HEK293 (cell line): ENCODE measurements around the gene NFIC.

ENCODE experiments used
- CTCF ChIA-PET: fragments of 350-600 bp; formaldehyde crosslinking; extraction: SDS; loops from one replicate; lab custom pipeline; 2021; ENCODE audit warnings: antibody characterized with exemption; lab: Yijun Ruan, JAX
- POLR2A ChIA-PET: fragments of 300-600 bp; formaldehyde crosslinking; extraction: SDS; loops from one replicate; lab custom pipeline; 2020; ENCODE audit warnings: antibody characterized with exemption, inconsistent platforms; lab: Yijun Ruan, JAX
- H3K27ac ChIP-seq: fragments of 200-500 bp; sonication (Bioruptor generic); 2 replicates; pipeline ENCODE4 v1.5.1; 2014; ENCODE audit warnings: low read depth, low read length, control low read depth, inconsistent platforms; ENCODE audit errors: extremely low read depth
- H3K36me3 ChIP-seq, 2 experiments: fragments of 200-500 bp in 1 of 2; sonication (Bioruptor generic) in 1 of 2; 1 replicate in 1 of 2; 2 replicates in 1 of 2; pipeline ENCODE4 v1.5.1; 2014 to 2017; ENCODE audit warnings: inconsistent platforms in 2 of 2, low read length in 2 of 2; ENCODE audit not compliant: control insufficient read depth in 2 of 2, insufficient read depth in 1 of 2
- H3K4me1 ChIP-seq: fragments of 200-500 bp; sonication (Bioruptor generic); 2 replicates; pipeline ENCODE4 v1.5.1; 2014; ENCODE audit warnings: mild to moderate bottlenecking, low read length, inconsistent platforms; ENCODE audit not compliant: control insufficient read depth, insufficient read depth
- H3K4me3 ChIP-seq: 2 replicates; pipeline ENCODE4 v1.5.1; 2011; ENCODE audit warnings: low read depth, mild to moderate bottlenecking, control low read depth, low read length, moderate library complexity
- H3K9me3 ChIP-seq: fragments of 200-500 bp; sonication (Bioruptor generic); 2 replicates; pipeline ENCODE4 v1.5.1; 2014; ENCODE audit warnings: low read depth, low read length, inconsistent platforms; ENCODE audit not compliant: control insufficient read depth, insufficient read depth
- GLIS1 ChIP-seq: fragments of 450-650 bp; formaldehyde crosslinking; IDR thresholded peaks from 2 replicates; pipeline ENCODE4 v1.5.1; 2016; ENCODE audit warnings: missing biosample characterization, missing genetic modification characterization
- HOXA7 ChIP-seq: sonication (generic); formaldehyde crosslinking; IDR thresholded peaks from 2 replicates; pipeline ENCODE4 v1.8.1; 2022; ENCODE audit warnings: missing genetic modification reagents, borderline replicate concordance
- KLF7 ChIP-seq: fragments of 450-650 bp; formaldehyde crosslinking; IDR thresholded peaks from 2 replicates; pipeline ENCODE4 v1.5.1; 2016; ENCODE audit warnings: missing biosample characterization, missing genetic modification characterization, borderline replicate concordance
- WT1 ChIP-seq: fragments of 450-650 bp; formaldehyde crosslinking; IDR thresholded peaks from 2 replicates; pipeline ENCODE4 v1.5.1; 2016; ENCODE audit warnings: missing biosample characterization, missing genetic modification characterization
- ZBTB21 ChIP-seq: fragments of 450-650 bp; formaldehyde crosslinking; IDR thresholded peaks from 2 replicates; pipeline ENCODE4 v1.5.1; 2017; ENCODE audit warnings: missing biosample characterization, missing genetic modification characterization
- ZBTB48 ChIP-seq: fragments of 450-650 bp; formaldehyde crosslinking; IDR thresholded peaks from 2 replicates; pipeline ENCODE4 v1.5.1; 2016; ENCODE audit warnings: missing biosample characterization, missing genetic modification characterization
- ZFP41 ChIP-seq: fragments of 450-650 bp; formaldehyde crosslinking; IDR thresholded peaks from 2 replicates; pipeline ENCODE4 v1.5.1; 2016; ENCODE audit warnings: missing biosample characterization, missing genetic modification characterization, borderline replicate concordance
- ZNF2 ChIP-seq: fragments of 450-650 bp; formaldehyde crosslinking; IDR thresholded peaks from 2 replicates; pipeline ENCODE4 v1.5.1; 2016; ENCODE audit warnings: missing biosample characterization, missing genetic modification characterization
- ZNF214 ChIP-seq: fragments of 450-650 bp; formaldehyde crosslinking; IDR thresholded peaks from 2 replicates; pipeline ENCODE4 v1.5.1; 2017; ENCODE audit warnings: missing biosample characterization, mild to moderate bottlenecking, missing genetic modification characterization, borderline replicate concordance
- ZNF335 ChIP-seq: fragments of 450-650 bp; formaldehyde crosslinking; conservative IDR thresholded peaks from 2 replicates; pipeline ENCODE4 v1.5.1; 2016; ENCODE audit warnings: missing biosample characterization, missing genetic modification characterization
- ZNF341 ChIP-seq: fragments of 450-650 bp; formaldehyde crosslinking; IDR thresholded peaks from 2 replicates; pipeline ENCODE4; 2016; ENCODE audit warnings: low read depth, missing biosample characterization, missing genetic modification characterization
- ZNF37A ChIP-seq: fragments of 450-650 bp; IDR thresholded peaks from 2 replicates; pipeline ENCODE4 v1.5.1; 2018; ENCODE audit warnings: missing biosample characterization, missing genetic modification characterization
- ZNF501 ChIP-seq: fragments of 450-650 bp; formaldehyde crosslinking; IDR thresholded peaks from 2 replicates; pipeline ENCODE4 v1.5.1; 2016; ENCODE audit warnings: missing biosample characterization, missing genetic modification characterization
- ZNF529 ChIP-seq: fragments of 450-650 bp; formaldehyde crosslinking; IDR thresholded peaks from 2 replicates; pipeline ENCODE4 v1.5.1; 2017; ENCODE audit warnings: missing genetic modification characterization, missing biosample characterization; ENCODE audit not compliant: insufficient replicate concordance
- ZNF571 ChIP-seq: fragments of 450-650 bp; formaldehyde crosslinking; IDR thresholded peaks from 2 replicates; pipeline ENCODE4 v1.5.0; 2017; ENCODE audit warnings: missing biosample characterization, missing genetic modification characterization
- ZNF600 ChIP-seq: fragments of 450-650 bp; formaldehyde crosslinking; IDR thresholded peaks from 2 replicates; pipeline ENCODE4 v1.5.1; 2016; ENCODE audit warnings: missing biosample characterization, missing genetic modification characterization
- TF ChIP-seq, protein P1 (sequence below): fragments of 450-650 bp; formaldehyde crosslinking; IDR thresholded peaks from 2 replicates; pipeline ENCODE4 v1.5.1; 2017; ENCODE audit warnings: missing biosample characterization, missing genetic modification characterization
- TF ChIP-seq, protein P2 (sequence below): fragments of 450-650 bp; formaldehyde crosslinking; IDR thresholded peaks from 2 replicates; pipeline ENCODE4 v1.5.1; 2016; ENCODE audit warnings: missing biosample characterization, missing genetic modification characterization
- TF ChIP-seq, protein P3 (sequence below): fragments of 450-650 bp; formaldehyde crosslinking; IDR thresholded peaks from 2 replicates; pipeline ENCODE4 v1.5.1; 2016; ENCODE audit warnings: missing biosample characterization, missing genetic modification characterization, borderline replicate concordance
- TF ChIP-seq, protein P4 (sequence below): fragments of 450-650 bp; formaldehyde crosslinking; optimal IDR thresholded peaks from 2 replicates; pipeline ENCODE3; 2016; ENCODE audit warnings: missing biosample characterization, mild to moderate bottlenecking, missing genetic modification characterization
- TF ChIP-seq, protein P5 (sequence below): fragments of 450-650 bp; formaldehyde crosslinking; IDR thresholded peaks from 2 replicates; pipeline ENCODE4 v1.5.1; 2016; ENCODE audit warnings: missing biosample characterization, missing genetic modification characterization
- TF ChIP-seq, protein P6 (sequence below): fragments of 450-650 bp; formaldehyde crosslinking; IDR thresholded peaks from 2 replicates; pipeline ENCODE4 v1.5.1; 2016; ENCODE audit warnings: missing biosample characterization, missing genetic modification characterization

The NFIC gene

DNA sequence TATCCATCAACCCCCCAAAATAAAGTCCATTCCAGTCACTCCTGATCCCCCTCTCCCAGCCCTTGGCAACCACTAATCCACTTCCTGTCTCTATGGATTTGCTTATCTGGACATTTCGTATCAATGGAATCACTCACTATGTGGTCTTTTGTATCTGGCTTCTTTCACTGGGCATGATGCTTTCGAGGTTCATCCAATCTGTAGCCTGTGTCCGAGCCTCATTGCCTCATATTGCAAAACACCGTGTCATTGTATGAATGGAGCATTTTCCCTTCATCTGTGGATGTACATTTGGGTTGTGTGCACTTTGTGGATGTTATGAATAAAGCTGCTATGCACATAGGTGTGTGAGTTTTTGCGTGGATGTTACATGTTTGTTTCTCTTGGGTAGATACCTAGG lies 138.4 kb downstream of the NFIC start:
- CTCF ChIA-PET, result interaction anchor here (0.6 to 1.3 kb wide), 2 partner anchors 13 to 21 kb away, joined by 5 to 6 read pairs; partner anchors contain the start of gene SMIM44
- peaks cover 3% of the 10 kb centered on the region for H3K4me1 ChIP-seq
- H3K4me3 ChIP-seq, result no peak overlapping the region
- no peak overlapping the region for H3K27ac ChIP-seq
- POLR2A ChIA-PET, result no interaction called here
- peaks cover 5 to 15% of the 10 kb centered on the region in 2 experiments; a peak in 2 of 3 replicates for H3K36me3 ChIP-seq
- no peaks in the 10 kb centered on the region for H3K9me3 ChIP-seq
- TF ChIP-seq ZFP41 (tag by site-specific recombination) (no peak), ZNF571 (tag by site-specific recombination) (no peak)

DNA sequence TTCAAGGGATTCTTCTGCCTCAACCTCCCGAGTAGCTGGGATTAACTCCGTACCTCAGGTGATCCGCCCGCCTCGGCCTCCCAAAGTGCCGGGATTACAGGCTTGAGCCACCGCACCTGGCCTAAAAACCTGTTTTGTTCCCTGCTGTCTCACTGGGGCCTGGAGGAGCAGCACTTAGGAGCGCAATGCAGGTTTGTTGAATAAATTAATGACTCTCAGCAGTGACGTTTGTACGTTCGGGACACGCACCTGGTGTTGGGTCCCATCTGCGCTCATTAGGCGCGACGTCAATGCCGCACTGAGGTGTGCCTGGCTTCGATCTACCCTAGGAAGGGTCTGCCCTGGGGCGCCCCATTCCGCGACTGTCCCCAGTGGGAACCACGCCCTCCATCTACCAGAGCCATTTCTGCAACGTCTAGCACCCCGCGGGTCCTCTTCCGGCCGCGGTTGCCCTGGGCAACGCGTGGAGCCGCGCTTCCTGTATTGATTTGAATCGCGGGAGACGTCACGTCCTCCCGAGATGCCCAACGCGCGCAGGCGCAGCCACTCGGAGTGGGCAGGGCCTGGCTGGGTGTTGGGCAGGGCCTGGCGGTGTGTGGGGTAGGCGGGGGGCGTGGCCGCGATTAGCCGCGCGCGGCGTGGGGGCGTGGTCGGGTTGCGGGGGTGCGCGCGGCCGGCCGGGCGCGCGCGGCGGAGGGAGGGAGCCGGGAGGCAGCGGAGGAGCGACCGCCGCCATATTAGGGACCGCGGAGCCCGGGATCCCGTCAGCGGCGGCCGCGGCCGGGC lies 139.4 kb downstream of the NFIC start, which contains the start of gene FZR1:
Gene FZR1, plus strand, starts transcription at position 714 of the 786 bp plus-strand sequence. CDS start 16,679 bp downstream, outside the sequence.
- Histone ChIP-seq H3K27ac (peak within 1 kb of the TSS; percentile 93), H3K9me3 (no peaks in the 10 kb centered on the region), H3K36me3 (peaks cover 10 to 26% of the 10 kb centered on the region in 2 experiments; a peak in 2 of 3 replicates), H3K4me3 (peak within 1 kb of the TSS; percentile 88), H3K4me1 (peaks cover 2% of the 10 kb centered on the region; the same call in 1 of the 2 replicates)
- CTCF ChIA-PET, result interaction anchor here (0.6 to 0.8 kb wide), 2 partner anchors 14 to 33 kb away, joined by 3 to 5 read pairs; no protein-coding TSS in a partner anchor
- POLR2A ChIA-PET, result no interaction called here
- peak; percentile 52; the same call in 1 of the 2 replicates for TF ChIP-seq ZNF600
- no peak for TF ChIP-seq ZNF341 (tag by site-specific recombination)
- TF ChIP-seq ZNF529 (tag by site-specific recombination), result no peak
- TF ChIP-seq, protein P1, sequence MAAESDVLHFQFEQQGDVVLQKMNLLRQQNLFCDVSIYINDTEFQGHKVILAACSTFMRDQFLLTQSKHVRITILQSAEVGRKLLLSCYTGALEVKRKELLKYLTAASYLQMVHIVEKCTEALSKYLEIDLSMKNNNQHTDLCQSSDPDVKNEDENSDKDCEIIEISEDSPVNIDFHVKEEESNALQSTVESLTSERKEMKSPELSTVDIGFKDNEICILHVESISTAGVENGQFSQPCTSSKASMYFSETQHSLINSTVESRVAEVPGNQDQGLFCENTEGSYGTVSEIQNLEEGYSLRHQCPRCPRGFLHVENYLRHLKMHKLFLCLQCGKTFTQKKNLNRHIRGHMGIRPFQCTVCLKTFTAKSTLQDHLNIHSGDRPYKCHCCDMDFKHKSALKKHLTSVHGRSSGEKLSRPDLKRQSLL (tag by site-specific recombination), result no peak
- TF ChIP-seq, protein P2, sequence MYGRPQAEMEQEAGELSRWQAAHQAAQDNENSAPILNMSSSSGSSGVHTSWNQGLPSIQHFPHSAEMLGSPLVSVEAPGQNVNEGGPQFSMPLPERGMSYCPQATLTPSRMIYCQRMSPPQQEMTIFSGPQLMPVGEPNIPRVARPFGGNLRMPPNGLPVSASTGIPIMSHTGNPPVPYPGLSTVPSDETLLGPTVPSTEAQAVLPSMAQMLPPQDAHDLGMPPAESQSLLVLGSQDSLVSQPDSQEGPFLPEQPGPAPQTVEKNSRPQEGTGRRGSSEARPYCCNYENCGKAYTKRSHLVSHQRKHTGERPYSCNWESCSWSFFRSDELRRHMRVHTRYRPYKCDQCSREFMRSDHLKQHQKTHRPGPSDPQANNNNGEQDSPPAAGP (tag by site-specific recombination), result peak; percentile 83
- TF ChIP-seq, protein P3, sequence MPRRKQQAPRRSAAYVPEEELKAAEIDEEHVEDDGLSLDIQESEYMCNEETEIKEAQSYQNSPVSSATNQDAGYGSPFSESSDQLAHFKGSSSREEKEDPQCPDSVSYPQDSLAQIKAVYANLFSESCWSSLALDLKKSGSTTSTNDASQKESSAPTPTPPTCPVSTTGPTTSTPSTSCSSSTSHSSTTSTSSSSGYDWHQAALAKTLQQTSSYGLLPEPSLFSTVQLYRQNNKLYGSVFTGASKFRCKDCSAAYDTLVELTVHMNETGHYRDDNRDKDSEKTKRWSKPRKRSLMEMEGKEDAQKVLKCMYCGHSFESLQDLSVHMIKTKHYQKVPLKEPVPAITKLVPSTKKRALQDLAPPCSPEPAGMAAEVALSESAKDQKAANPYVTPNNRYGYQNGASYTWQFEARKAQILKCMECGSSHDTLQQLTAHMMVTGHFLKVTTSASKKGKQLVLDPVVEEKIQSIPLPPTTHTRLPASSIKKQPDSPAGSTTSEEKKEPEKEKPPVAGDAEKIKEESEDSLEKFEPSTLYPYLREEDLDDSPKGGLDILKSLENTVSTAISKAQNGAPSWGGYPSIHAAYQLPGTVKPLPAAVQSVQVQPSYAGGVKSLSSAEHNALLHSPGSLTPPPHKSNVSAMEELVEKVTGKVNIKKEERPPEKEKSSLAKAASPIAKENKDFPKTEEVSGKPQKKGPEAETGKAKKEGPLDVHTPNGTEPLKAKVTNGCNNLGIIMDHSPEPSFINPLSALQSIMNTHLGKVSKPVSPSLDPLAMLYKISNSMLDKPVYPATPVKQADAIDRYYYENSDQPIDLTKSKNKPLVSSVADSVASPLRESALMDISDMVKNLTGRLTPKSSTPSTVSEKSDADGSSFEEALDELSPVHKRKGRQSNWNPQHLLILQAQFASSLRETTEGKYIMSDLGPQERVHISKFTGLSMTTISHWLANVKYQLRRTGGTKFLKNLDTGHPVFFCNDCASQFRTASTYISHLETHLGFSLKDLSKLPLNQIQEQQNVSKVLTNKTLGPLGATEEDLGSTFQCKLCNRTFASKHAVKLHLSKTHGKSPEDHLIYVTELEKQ (tag by site-specific recombination), result 0 out of 2 replicates have a peak, but pooled peaks have one; percentile 7
- TF ChIP-seq ZNF335 (tag by site-specific recombination), result peak; percentile 88
- TF ChIP-seq, protein P4, sequence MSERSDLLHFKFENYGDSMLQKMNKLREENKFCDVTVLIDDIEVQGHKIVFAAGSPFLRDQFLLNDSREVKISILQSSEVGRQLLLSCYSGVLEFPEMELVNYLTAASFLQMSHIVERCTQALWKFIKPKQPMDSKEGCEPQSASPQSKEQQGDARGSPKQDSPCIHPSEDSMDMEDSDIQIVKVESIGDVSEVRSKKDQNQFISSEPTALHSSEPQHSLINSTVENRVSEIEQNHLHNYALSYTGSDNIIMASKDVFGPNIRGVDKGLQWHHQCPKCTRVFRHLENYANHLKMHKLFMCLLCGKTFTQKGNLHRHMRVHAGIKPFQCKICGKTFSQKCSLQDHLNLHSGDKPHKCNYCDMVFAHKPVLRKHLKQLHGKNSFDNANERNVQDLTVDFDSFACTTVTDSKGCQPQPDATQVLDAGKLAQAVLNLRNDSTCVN (tag by site-specific recombination), result peak; percentile 66
- peak; percentile 91 for TF ChIP-seq KLF7
- 0 out of 2 replicates have a peak, but pooled peaks have one; percentile 54 for TF ChIP-seq ZNF501 (tag by site-specific recombination)
- TF ChIP-seq GLIS1 (tag by site-specific recombination), result peak; percentile 65
- no peak for TF ChIP-seq ZNF37A (tag by site-specific recombination)
- TF ChIP-seq ZBTB21 (tag by site-specific recombination), result peak; percentile 96
- no peak for TF ChIP-seq ZNF214 (tag by site-specific recombination)
- TF ChIP-seq, protein P5, sequence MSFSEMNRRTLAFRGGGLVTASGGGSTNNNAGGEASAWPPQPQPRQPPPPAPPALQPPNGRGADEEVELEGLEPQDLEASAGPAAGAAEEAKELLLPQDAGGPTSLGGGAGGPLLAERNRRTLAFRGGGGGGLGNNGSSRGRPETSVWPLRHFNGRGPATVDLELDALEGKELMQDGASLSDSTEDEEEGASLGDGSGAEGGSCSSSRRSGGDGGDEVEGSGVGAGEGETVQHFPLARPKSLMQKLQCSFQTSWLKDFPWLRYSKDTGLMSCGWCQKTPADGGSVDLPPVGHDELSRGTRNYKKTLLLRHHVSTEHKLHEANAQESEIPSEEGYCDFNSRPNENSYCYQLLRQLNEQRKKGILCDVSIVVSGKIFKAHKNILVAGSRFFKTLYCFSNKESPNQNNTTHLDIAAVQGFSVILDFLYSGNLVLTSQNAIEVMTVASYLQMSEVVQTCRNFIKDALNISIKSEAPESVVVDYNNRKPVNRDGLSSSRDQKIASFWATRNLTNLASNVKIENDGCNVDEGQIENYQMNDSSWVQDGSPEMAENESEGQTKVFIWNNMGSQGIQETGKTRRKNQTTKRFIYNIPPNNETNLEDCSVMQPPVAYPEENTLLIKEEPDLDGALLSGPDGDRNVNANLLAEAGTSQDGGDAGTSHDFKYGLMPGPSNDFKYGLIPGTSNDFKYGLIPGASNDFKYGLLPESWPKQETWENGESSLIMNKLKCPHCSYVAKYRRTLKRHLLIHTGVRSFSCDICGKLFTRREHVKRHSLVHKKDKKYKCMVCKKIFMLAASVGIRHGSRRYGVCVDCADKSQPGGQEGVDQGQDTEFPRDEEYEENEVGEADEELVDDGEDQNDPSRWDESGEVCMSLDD (tag by site-specific recombination), result peak; percentile 95
- TF ChIP-seq ZBTB48 (tag by site-specific recombination), result peak; percentile 88
- TF ChIP-seq HOXA7 (CRISPR knock-in tag), result no peak
- TF ChIP-seq, protein P6, sequence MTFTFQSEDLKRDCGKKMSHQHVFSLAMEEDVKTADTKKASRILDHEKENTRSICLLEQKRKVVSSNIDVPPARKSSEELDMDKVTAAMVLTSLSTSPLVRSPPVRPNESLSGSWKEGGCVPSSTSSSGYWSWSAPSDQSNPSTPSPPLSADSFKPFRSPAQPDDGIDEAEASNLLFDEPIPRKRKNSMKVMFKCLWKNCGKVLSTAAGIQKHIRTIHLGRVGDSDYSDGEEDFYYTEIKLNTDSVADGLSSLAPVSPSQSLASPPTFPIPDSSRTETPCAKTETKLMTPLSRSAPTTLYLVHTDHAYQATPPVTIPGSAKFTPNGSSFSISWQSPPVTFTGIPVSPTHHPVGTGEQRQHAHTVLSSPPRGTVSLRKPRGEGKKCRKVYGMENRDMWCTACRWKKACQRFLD, result no peak
- TF ChIP-seq ZNF2 (tag by site-specific recombination), result peak; percentile 81
- TF ChIP-seq WT1 (tag by site-specific recombination), result no peak
